ENCODE data around the gene TUBGCP3.

The TUBGCP3 gene

DNA sequence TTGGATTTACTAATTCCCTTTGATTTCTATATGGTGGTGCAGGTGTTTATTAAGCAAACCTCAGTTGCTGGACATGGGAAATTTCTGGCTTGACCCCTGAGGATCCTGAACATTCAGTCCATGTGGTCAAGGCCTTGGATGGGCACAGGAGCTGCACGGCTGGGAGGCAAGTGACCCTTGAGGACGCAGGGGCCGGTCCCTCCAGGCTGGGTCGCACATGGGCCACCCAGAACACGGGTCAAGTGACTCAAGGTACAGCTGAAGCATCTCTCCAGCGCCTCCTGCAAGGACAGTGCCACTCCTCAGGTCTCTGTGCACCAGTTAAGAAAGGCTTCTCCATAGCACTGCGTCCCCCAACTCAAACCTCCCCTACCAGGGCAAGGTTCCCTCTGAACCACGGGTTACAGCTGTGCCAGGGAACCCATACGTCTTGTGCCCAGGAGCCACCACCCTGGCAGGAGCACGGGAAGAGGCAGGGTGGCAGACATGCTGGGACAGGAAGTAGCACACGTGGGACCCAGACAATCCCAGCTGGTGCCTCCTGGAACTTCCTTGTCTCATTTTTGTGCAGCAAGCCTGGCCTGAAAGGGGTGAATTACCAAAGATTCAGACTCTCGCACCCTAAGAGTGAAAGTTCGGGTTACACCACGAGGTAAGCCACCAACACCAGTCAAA is 118.7 kb downstream of the TUBGCP3 start:
- no peak for DNase-seq

DNA sequence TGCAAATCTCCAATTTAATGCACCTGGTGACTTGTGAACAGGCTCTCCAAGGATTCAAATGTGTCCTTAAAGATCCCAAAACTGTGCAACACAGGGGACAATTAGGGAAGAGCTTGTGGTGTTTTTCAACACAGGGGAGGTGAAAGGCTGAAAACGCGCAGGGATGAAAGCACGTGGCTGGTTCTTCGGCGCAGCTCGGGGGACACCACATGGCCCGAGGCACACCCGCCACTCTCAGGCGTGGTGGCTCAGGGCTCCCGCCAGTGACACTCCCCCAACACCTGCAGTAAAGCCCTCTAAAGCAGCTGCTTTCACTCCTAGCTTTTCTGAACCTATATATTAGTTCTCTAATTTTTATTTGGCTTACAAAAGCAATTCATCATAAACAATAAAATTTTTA is 119.9 kb downstream of the TUBGCP3 start:
- DNase-seq: no peak

DNA sequence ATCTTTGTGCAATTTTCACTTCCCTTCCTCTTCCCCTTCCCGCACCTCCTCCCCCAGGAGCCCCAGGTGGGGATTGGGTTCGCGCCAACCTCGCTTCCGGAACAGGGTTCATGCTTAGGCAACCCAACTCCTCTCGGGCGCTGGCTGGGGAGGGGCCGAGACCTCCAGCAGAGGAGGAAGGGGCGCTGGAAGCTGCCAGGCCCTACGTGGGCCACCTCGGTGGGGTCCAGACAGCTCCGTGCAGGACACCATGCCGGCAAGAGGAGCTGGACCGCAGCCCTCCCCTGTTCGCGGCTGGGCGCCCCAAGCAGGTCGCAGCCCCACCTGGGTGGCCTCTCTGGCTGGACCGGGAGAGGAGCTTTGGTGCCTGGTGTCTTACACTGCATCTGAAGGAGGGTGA is 120.7 kb downstream of the TUBGCP3 start:
- DNase-seq: no peak

DNA sequence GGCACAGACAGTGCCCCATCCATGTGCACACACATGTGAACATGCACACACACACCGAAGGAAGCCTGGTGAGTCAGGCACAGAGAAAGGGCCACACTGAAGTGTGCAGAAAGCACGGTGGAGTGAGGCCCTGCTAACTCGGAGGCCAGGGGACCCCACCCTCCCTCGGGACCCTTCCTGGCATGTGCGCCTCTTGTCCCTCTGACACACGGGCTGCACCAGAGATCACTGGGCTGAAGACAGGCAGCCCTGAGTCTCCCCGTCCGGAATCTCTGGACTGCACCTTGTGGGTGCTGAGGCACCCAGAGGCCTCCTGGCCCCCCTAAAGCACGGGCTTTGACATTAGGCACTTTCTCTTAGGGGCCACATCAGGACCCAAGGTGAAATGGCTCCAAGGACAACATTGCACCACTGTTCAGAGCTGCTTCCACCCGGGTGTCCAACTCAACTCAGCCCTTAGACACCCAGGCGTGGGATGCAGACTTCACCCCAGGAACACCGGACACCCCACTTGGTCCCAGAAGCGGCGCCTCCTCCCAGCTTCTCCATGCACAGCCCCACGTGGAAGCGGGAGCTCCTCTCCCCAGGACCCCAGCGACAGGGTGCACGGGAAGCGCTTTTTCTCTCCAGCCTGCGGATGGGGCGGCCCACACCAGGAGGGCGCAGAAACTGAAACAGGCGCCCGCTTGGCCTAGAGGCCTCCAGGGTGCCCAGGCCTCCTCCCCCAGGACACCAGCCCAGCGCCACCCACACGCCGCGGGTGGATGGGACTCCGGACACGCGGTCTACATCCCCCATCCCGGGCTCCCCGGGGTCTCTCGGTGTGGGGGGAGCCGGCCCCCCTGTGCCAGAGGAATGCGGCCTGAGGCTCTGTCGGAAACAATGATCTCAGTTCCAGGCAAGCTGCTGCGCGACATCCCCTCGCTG is 121.6 kb downstream of the TUBGCP3 start:
- no peak for DNase-seq

DNA sequence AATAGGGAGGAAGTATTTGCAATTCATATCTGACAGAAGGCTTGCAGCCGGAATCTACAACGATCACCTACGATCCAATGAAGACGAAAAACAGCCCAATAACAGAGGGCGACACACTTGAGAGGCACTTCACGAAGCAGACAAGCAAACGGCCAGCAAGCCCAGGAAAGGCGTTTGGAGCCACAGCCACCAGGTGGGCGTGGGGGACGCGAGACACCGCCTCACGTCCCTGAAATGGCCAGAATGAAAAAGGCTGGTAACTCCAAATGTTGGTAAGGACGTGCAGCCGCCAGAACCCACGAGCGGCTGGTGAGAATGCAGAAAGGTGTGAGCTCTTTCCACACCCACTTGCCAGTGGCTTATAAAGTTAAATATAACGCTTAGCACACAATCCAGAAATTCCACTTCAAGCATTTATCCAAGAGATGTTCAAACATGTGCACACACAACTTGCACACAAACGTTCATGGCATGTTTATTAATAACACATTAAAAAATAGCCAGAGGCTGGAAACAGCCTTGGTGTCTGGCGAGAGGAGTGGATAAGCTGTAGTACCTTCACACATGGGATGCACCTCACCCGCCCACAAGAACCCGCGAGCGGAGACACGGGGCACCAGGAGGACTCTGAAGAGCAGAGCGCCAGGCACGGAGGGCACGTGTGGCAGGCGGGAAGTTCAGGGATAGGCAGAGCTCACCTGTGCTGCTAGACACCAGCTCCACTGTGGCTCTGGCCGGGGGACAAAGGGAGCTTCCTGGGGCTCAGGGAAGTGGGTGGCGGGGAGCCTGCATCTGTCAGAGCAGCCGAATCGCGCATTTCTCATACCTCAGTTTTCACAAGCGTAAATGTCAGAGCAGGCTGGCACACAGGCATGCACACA is 122.5 kb downstream of the TUBGCP3 start:
- DNase-seq: no peak

DNA sequence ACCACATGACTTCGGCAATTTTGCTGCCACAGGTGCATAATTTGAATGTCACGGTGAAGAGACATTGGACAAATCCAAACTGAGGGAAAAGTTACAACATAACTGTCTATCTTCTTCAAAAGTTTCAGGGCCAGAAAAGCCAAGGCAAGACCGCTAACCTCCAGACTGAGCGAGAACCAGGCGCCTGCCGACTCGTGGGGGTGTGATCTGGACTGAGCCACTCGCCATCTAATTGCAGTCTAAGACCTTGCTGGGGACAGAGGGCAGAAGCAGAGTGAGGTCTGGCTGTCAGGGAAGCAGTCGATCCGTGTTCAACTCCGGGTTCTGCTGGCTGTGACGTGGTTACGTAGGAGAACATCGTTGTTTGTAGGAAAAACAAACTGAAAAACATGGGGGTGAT is 123.2 kb downstream of the TUBGCP3 start:
- DNase-seq: no peak

DNA sequence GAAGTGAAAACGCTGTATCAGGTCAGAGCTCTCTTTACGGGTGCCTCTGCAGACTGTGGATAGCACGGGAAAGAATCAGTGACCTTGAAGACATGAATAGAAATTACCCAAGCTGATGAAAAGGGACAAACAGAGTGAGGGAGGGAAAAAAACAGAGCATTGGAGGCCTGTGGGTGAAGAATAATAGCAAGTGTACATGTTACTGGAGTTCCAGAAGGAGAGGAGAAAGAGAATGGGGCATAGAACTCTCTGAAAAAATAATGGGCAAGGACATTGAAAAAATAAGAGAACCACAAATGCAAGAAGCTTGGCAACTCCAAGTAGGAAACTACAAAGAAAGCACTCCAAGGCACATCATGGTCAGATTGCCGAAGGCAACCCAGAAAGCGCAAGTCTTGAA is 125.5 kb downstream of the TUBGCP3 start:
- DNase-seq: no peak

DNA sequence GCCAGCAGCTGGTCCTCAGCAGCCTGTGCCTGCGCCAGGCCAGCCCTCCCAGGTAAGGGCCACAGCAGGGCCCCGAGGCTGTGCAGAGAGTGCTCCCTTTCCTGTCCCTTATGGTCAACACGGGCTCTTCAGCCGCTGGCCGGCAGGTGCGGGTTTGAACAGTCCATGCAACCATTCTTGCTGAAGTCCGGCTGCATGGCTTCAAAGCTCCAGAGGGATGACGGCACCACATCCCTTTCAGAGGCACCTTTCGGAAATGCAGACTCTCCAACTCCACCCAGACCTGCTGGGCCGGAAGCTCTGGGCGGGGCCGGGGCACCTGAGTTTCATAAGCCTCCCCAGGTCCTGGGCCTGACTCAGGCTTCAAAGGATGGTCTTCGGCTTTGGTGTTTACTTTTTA is 130.5 kb downstream of the TUBGCP3 start:
- no peak for DNase-seq

DNA sequence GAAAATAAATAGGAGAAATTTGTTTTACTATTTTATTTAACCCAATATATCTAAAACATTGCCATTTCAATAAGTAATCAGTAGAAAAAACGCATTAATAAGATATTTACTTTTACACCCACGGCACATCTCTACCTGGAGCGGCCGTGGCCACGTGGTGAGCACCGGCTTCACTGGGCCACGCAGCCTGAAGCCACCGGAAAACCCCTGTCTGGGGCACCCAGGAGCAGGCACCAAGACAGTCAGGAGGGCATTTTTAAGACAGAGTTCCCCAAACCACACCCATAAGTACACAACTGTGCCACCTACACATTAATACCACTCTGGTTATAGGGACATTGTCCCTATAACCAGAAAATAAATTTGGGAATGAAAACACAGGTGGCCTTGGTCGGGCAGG is 130.9 kb downstream of the TUBGCP3 start:
- DNase-seq: no peak

DNA sequence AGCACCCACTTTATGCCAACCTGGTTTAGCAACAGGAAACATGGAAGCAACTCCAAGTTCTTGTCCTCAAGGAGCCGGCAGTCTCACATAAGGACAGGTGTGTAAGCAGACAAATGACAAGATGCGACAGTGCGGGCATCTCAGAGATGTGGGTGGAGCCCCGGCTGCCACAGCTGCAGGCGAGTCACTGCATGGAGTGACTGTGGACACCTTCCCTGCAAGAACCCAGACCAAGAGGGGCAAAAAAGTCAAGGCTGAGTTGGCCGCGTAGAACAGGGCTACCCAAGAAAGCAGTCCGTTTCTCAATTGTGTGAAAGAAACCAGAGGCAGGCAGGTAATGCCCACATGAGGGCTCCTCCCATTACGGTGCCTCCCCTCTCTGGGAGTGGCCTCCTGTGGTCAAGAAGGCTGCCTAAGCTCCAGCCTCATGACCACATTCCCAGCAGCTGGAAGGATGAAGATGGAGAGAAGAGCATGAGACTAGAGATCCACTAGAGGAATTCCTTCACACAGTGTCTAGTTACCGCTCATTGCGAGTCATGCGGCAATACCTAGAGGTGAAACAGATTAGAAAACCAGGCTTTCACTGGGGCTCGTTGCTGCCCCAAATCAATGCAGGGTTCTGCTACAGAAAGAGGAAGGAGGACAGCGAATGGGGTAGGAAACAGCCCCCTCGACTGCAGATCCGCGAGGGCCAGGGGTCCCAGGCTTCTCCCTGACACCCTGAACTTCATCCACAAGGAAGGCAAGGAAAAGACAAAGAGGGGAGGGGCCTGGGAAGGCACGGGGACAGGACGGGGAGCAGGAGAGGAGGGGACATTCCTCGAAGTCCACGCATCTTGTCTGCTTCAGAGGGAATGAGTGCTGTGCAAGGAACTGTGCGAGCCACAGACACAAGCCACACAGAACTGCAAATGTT is 131.6 kb downstream of the TUBGCP3 start:
- DNase-seq: no peak

DNA sequence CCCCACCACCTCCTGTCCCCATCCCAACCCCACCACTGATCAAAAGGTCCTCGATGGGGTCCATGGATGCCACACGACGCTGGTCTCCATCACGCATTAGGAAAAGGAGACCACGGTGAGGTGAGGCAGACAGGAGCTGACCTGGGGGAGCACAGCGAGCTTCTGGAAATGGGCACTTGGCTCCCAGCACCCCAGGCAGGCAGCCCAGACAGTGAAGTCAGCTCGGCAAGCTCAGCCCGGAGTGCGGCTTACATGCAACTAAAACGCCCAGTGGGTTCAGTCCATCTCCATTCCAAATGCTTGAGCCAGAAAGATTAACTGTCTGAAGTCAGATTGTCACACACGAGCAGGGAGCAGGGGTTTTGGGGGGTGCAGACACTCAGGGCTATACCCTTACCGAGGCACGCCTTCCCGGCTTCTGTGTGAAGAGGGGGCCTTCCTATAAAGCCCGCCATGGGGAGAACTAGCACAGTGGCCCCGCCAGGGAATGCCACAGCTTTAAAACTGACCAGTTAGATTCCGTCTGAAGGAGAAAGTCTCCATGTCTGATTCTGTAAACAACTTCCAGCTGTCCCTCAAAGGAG is 132.4 kb downstream of the TUBGCP3 start:
- DNase-seq: no peak

DNA sequence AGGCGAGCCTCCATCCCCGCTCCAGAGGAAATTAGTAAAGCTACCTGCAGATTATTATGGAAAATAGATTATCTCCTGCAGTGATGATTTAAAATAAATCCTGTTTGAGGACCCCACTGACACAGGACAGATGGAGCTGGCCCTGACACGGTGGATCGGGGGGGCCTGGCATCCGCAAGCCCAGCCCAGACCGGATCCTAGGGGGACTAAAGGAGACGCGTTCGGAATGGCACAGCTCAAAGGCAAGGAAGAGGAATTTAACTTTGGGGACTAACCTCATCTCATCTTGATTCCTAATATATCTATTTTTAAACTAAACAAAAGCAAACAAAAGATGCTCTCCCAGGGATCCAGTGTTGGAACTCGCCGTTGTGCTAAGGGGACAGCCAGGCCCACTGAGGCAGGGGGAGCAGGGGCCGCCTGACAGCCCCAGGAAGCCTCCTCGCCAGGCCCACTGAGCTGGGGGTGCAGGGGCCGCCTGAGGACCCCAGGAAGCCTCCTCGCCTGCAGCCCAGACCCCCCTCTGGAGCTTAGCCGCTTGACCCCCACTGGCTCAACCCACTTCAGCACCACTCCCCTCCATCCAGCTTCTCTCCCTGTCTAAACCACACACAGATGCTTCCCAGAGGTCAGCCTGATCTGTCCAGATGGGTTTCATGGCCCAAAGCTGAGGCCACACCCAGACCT is 133.2 kb downstream of the TUBGCP3 start:
- DNase-seq: no peak

DNA sequence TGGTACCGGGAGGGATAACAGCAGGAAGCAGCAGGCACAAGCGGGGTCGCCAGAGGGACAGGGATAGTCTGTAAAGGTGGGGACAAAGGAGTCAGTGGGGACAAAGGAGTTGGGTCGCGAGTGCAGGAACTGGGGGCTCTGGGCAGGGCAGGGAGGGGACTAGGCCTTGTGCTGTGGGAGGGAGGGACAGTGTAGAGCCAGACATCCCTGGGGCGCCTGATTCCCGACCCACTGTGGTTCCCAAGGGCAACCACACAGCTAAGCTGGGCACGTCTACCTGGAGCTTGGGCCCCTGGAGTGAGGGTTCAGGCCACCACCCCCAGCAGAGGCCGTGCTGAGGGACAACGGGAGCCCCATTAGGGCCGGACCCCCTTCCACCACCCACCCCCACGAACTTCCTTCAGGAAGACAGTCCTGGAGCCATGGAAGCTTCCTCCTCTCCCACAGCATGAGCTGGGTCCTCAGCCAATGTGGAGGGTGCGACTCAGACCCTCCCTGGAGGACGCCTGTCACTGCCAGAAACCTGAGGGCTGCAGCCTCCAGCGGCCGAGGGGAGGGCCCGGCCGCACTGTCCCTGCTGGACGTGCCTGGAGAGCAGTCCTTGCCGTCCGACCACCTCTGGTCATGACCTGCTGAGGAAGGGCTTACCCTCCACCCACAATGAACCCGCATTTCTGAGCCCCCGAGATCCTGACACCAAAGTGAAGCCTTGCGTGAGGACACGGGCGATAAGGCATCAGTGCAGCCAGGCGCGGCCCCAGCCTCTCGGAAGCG is 133.9 kb downstream of the TUBGCP3 start:
- no peak for DNase-seq

DNA sequence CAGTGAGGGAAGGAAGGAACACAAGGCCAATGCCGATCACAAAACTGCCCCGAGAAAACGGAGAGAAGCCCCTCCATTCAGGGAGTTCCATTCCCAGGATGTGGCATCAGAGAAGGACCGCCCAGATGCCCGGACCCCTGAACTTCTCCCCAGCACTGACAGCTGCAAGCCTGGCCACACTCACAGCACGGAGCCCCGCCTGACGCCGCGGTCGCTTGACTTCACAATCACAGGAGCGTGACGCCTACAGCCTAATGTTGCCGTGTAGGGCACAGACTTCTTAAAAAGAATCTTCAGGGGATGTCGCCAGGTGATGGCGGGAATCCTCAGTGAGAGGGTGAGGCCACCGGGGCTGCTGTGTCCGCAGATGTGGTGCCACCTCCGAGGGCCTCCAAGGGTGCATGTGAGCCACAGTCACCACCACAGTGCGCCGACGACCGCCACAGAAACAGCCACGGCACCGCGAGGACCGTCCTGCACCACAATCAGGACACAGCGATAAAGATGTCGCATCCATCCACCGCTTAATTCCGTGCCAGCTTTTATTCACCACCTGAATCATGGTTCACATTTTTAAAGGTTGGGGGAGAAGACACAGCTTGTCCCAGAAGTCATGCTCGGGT is 134.6 kb downstream of the TUBGCP3 start:
- DNase-seq: no peak

DNA sequence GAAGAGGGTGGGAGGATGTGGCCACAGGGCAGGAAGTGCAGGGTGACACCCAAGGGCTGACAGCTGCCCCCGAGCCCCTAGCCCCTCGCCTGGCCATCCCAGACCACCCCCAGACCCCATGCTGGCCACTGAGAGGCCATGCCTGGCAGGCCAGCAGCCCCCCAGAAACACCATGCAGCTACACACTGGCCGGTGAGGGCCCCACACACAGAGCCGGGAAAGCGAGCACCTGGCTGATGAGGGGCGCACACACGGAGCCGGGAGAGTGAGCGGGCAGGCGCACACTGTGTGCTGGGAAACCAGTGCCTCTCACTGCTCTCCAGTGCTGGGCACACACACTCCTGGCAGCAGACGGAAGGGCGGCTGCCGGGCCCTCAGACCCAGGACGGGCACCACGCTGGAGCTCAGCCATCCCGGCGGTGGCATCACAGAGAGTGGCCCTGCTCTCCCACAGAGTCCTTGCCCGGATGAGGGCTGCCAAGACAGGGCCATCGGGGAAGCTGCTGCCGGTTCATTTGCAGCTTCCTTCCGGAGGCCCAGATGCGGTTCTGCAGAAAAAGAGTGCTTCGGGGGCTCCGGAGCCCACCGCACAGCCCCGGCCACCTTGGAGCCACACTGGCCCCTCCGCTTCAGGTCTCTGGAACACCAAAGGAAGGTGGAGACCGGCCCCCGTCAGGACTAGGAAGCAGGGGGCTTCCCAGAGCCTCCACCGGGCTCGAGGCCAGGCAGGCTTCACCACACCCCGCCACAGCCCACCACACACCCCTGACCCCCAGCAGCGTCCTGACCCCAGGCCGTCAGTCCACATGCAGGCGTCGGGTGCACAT is 135.4 kb downstream of the TUBGCP3 start:
- DNase-seq: no peak

DNA sequence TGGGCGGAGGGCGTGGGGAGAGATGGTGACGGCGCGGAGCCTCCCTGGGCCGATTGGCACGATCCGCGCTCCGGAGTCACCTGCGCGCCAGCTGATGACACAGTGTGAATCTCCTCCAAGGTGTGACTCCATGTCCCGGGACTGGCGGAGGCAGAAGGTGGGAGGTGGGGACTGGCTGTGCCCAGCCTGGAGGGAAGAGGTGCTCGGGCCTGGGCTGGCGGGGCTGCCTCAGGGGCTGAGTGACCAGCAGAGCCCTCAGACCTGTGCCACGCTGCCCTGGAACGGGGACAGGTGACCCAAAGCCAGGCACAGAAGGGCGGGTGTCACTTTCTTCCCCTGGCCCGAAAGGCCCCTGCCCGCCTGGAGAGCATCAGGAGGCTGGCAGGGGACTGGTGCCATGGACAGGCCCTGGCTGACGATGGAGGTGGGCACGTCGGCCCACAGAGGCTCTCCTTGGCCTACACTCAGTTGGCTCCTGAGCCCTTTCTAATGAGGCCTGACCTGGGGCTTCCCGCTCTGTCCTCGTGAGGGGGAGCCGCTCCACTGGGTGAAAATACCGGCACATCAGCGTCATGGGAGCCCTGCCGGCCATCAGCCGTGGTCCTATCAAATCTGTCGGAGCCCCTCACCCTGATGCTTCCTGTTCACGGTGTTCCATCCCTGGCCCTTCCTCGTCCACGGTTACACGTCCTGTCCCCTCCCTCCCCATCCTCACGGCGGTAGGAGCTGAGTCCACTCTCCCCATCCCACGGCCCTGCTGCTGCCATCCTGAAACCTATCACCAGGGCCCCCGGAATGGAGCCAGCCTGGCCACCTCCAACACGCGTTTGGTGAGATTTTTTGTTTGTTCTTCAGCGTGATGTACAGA is 136.2 kb downstream of the TUBGCP3 start:
- DNase-seq: no peak

DNA sequence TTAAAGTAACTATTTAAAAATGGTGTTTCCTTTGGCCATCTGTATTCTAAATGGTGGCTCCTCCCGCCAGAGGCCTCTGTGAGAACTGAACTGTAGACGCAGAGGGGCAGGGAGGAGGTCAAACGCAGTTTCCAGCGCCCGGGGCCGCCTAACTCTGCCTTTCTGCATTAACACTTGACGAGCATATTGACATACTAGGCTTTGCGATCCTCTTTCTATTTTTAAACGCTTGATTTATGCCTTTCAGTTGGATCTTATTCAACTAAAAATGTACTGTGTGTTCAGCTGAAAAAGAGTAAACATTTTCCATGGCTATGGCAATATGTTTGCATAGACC is 137.1 kb downstream of the TUBGCP3 start:
- no peak for DNase-seq

Data from stimulated activated CD4-positive, alpha-beta T cell treated with anti-CD3 and anti-CD28 coated beads, Interleukin-12 subunit alpha, Interleukin-12 subunit beta, amount 100 ng/mL, for 4 hours (primary cell).